OCI-LY3 (cell line): ENCODE measurements around the gene TUBA3D.

Source experiments
- EZH2phosphoT487 ChIP-seq: fragments of 200-600 bp; shearing (Covaris generic); IDR thresholded peaks from 2 replicates; pipeline ENCODE4 v1.6.1; 2018; ENCODE audit warnings: antibody characterized with exemption, mixed run types, low read depth
- TF ChIP-seq, protein P1 (sequence below): fragments of 200-600, 300-600 bp; sonication (generic); IDR thresholded peaks from 2 replicates; pipeline ENCODE4 v1.5.1; 2014; ENCODE audit warnings: antibody characterized with exemption, low read length, low read depth

- TF ChIP-seq, protein P1, sequence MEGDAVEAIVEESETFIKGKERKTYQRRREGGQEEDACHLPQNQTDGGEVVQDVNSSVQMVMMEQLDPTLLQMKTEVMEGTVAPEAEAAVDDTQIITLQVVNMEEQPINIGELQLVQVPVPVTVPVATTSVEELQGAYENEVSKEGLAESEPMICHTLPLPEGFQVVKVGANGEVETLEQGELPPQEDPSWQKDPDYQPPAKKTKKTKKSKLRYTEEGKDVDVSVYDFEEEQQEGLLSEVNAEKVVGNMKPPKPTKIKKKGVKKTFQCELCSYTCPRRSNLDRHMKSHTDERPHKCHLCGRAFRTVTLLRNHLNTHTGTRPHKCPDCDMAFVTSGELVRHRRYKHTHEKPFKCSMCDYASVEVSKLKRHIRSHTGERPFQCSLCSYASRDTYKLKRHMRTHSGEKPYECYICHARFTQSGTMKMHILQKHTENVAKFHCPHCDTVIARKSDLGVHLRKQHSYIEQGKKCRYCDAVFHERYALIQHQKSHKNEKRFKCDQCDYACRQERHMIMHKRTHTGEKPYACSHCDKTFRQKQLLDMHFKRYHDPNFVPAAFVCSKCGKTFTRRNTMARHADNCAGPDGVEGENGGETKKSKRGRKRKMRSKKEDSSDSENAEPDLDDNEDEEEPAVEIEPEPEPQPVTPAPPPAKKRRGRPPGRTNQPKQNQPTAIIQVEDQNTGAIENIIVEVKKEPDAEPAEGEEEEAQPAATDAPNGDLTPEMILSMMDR, result no peak
- TF ChIP-seq EZH2phosphoT487, result no peak
These were observed 40.1 kb downstream of the TUBA3D start for GRCh38 chr2:131516011-131516410.
